ENCODE measurements around the gene TAMALIN.

DNA sequence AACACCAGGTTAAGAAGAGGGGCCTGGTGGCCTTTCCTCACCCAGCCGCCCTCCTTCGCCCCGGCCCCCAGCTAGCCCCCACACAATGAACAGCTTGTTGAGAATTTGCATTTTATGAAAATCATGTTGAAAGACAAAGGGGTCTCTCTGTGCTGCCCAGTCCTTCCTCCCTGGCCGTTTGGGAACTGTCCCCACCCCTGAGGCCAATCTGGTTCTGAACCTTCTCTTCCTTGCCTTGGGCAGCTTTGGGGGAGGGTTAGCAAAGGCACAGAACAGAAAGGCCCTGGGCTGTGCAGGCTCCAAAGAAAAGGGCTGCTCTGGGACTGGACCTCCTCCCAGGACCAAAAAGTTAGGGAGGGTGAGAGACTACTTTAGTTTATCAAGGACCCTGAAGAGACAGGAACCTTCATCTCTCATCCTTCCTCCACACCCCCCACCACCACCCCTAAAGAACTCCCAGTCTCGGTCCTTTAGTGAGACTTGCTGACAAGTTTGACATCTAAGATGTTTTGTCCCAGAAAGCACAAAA, 1.3 kb downstream of the TAMALIN start:
- TF ChIP-seq ARNT (IDR thresholded peaks at IDR 0.05) (no peak), ELF4 (IDR thresholded peaks at IDR 0.05) (no peak), SUZ12 (IDR thresholded peaks at IDR 0.05) (no peak)
